A549 (cell line): Measurements from ENCODE around the gene ESPN.

ENCODE experiments used
- EP300 ChIP-seq, 2 experiments: fragments of >200 bp; sonication (Bioruptor Twin); formaldehyde crosslinking; IDR thresholded peaks; 2 replicates in 1 of 2; 3 replicates in 1 of 2; pipeline ENCODE4 v1.6.1; 2016 to 2017
- ESRRA ChIP-seq: fragments of 150-350 bp; IDR thresholded peaks from 2 replicates; pipeline ENCODE4 v1.6.1; 2014; ENCODE audit warnings: mild to moderate bottlenecking, low read length, borderline replicate concordance
- POLR2A ChIP-seq: IDR thresholded peaks from 2 replicates; pipeline ENCODE4 v1.6.1; 2012; ENCODE audit warnings: mild to moderate bottlenecking, low read length
- RNF2 ChIP-seq: fragments of 200-600 bp; sonication (generic); IDR thresholded peaks from 2 replicates; pipeline ENCODE4 v1.6.1; 2016; ENCODE audit warnings: low read depth, mild to moderate bottlenecking, antibody characterized with exemption, moderate library complexity, borderline replicate concordance
- TF ChIP-seq, protein P1 (sequence below): fragments of >200 bp; sonication (Bioruptor Twin); formaldehyde crosslinking; IDR thresholded peaks from 3 replicates; pipeline ENCODE4 v1.5.1; 2016
- TF ChIP-seq, protein P2 (sequence below): fragments of 450-650 bp; IDR thresholded peaks from 2 replicates; pipeline ENCODE4 v1.6.1; 2014; ENCODE audit warnings: antibody characterized with exemption
- TF ChIP-seq, protein P3 (sequence below): IDR thresholded peaks from 2 replicates; pipeline ENCODE4 v1.6.1; 2012

DNA sequence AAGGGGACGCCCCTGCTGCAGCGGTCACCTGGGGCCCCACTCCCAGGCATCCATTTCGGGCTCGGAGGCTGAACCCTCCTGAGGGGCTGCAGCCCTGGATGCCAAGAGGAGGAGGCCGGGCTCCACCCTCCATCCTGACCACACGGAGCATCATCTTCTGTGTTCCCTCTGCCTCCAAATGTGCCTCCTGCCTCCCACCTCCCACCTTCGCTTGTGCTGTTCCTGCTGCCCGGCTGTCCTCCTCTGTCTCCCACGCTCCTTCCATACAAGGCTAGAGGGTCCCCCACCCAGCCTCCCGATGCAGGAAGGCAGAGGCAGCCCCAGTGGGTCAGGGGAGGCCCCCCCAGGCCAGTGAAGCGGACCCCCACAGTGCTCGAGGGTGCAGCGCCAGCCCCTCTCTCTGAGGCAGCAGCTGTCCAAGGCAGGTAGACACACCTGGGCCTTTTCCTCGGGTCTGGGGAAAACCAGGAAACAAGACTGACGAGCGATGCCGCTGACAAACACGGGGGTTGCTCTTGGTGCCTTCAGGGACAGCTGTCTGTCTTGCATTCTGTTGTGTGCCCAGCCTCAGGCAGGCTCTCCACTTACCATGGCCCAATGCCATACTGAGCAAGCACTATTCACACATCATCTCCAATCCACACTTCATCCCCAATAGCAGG is 83.7 kb downstream of the ESPN start:
- TF ChIP-seq, protein P1, sequence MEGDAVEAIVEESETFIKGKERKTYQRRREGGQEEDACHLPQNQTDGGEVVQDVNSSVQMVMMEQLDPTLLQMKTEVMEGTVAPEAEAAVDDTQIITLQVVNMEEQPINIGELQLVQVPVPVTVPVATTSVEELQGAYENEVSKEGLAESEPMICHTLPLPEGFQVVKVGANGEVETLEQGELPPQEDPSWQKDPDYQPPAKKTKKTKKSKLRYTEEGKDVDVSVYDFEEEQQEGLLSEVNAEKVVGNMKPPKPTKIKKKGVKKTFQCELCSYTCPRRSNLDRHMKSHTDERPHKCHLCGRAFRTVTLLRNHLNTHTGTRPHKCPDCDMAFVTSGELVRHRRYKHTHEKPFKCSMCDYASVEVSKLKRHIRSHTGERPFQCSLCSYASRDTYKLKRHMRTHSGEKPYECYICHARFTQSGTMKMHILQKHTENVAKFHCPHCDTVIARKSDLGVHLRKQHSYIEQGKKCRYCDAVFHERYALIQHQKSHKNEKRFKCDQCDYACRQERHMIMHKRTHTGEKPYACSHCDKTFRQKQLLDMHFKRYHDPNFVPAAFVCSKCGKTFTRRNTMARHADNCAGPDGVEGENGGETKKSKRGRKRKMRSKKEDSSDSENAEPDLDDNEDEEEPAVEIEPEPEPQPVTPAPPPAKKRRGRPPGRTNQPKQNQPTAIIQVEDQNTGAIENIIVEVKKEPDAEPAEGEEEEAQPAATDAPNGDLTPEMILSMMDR = no peak
- no peak for TF ChIP-seq ESRRA
- TF ChIP-seq, protein P2, sequence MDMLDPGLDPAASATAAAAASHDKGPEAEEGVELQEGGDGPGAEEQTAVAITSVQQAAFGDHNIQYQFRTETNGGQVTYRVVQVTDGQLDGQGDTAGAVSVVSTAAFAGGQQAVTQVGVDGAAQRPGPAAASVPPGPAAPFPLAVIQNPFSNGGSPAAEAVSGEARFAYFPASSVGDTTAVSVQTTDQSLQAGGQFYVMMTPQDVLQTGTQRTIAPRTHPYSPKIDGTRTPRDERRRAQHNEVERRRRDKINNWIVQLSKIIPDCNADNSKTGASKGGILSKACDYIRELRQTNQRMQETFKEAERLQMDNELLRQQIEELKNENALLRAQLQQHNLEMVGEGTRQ = no peak
- TF ChIP-seq EP300 (IDR thresholded peaks at IDR 0.05) = no peak
- TF ChIP-seq, protein P3, sequence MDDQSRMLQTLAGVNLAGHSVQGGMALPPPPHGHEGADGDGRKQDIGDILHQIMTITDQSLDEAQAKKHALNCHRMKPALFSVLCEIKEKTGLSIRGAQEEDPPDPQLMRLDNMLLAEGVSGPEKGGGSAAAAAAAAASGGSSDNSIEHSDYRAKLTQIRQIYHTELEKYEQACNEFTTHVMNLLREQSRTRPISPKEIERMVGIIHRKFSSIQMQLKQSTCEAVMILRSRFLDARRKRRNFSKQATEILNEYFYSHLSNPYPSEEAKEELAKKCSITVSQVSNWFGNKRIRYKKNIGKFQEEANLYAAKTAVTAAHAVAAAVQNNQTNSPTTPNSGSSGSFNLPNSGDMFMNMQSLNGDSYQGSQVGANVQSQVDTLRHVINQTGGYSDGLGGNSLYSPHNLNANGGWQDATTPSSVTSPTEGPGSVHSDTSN = no peak
- no peak for TF ChIP-seq RNF2
- TF ChIP-seq POLR2A = no peak
